ENCODE data around the gene COQ5. TPM values are rescaled to one million over a fixed set of nuclear protein-coding genes. Genes with fewer than 3 reads are reported as not detected.
"Not testable (repeated sequence)": the region's sequence is repeated elsewhere in the genome, so short reads cannot be mapped to it uniquely, and the experiment has no call there.

COQ5 gene
- total RNA-seq, 5 donors from 2014 or later (not counting 1 experiment from before 2014, with no cell fraction given) = 11.3 to 23.4 (median 21.5) TPM

- peaks cover 0 to 7% (median 6%) of the 10 kb centered on the region in 3 donors for H3K4me1 Mint-ChIP-seq
- no peaks in the 10 kb centered on the region for H3K9me3 Mint-ChIP-seq
- no peaks in the 10 kb centered on the region for H3K36me3 Mint-ChIP-seq
- Histone ChIP-seq H3K36me3 (ENCODE audit: control insufficient read depth in 2 of 2, extremely low read depth in 1 of 2, insufficient read depth in 1 of 2, low read length in 1 of 2) (no peaks in the 10 kb centered on the region), H3K4me3 (ENCODE audit: control insufficient read depth in 1 of 2, extremely low read depth in 1 of 2, low read length in 1 of 2) (no peak overlapping the region), H3K9me3 (no peaks in the 10 kb centered on the region), H3K27me3 (replicated peaks in 1 of 2; ENCODE audit: control insufficient read depth in 2 of 2, extremely low read depth in 1 of 2, insufficient read depth in 2 of 2, low read length in 1 of 2) (no peaks in the 10 kb centered on the region), H3K27ac (ENCODE audit: low read length) (no peak overlapping the region), H3K4me1 (ENCODE audit: control insufficient read depth in 1 of 2, extremely low read depth in 1 of 2, insufficient read depth in 2 of 2, low read length in 2 of 2) (peaks cover 4 to 5% of the 10 kb centered on the region in 2 experiments)
- no peak overlapping the region for H3K27ac Mint-ChIP-seq
- H3K4me3 Mint-ChIP-seq = no peak overlapping the region
- ATAC-seq (replicated peaks in 1 of 4) = no peak
- DNase-seq = no peak
- H3K27me3 Mint-ChIP-seq = no peaks in the 10 kb centered on the region
- ChIA-PET POLR2A (no interaction called here), CTCF (no interaction called here)
- no CpG with 5 or more reads among the region's 5 CpGs for WGBS (ENCODE audit: insufficient coverage)
These were observed 38.6 kb downstream of the COQ5 start for GRCh38 chr12:120490325-120490724.

GRCh38 chr12:120489018-120489417, 39.9 kb downstream of the COQ5 start:
- Histone ChIP-seq H3K27me3 (replicated peaks in 1 of 2; ENCODE audit: control insufficient read depth in 2 of 2, extremely low read depth in 1 of 2, insufficient read depth in 2 of 2, low read length in 1 of 2) (no peaks in the 10 kb centered on the region), H3K4me1 (ENCODE audit: control insufficient read depth in 1 of 2, extremely low read depth in 1 of 2, insufficient read depth in 2 of 2, low read length in 2 of 2) (no peaks in the 10 kb centered on the region), H3K4me3 (ENCODE audit: control insufficient read depth in 1 of 2, extremely low read depth in 1 of 2, low read length in 1 of 2) (no peak overlapping the region), H3K9me3 (no peaks in the 10 kb centered on the region), H3K36me3 (ENCODE audit: control insufficient read depth in 2 of 2, extremely low read depth in 1 of 2, insufficient read depth in 1 of 2, low read length in 1 of 2) (no peaks in the 10 kb centered on the region), H3K27ac (ENCODE audit: low read length) (no peak overlapping the region)
- no peaks in the 10 kb centered on the region for H3K9me3 Mint-ChIP-seq
- H3K4me3 Mint-ChIP-seq = no peak overlapping the region
- ChIA-PET CTCF (no interaction called here), POLR2A (no interaction called here)
- H3K27me3 Mint-ChIP-seq = no peaks in the 10 kb centered on the region
- H3K36me3 Mint-ChIP-seq = no peaks in the 10 kb centered on the region
- no peak overlapping the region for H3K27ac Mint-ChIP-seq
- 98% methylated on average over 4 of the region's 4 CpGs for WGBS (ENCODE audit: insufficient coverage)
- no peaks in the 10 kb centered on the region for H3K4me1 Mint-ChIP-seq
- no peak for ATAC-seq (replicated peaks in 1 of 4)
- DNase-seq = no peak

DNA sequence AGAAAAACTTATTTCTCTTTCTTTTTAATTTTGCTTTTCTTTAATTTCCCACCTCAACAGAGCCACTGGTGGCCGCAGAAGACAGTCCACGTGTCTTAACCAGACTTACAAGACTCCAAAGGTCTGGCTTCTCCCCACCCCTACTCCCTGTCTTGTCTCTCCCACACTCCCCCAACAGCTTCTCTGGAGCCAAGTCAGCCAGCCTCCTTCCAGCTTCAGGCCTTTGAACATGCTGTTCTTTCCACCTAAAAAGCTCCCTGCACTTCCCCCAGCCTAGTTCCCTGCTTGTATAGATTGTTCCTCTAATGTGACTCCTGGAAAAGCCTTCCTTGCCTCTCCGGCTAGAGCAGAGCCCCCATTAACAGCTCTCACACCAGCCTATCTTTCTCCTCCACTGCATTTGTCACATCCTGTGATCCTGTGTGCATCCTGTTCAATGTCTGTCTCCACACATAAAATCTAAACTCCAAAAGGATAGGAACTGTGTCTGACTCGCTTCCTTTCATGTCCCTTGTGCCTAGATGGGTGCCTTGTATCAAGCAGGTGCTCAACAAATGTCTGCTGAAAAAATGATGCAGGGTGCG, 40.8 kb downstream of the COQ5 start:
- DNase-seq (no peak), ATAC-seq (replicated peaks in 1 of 4) (no peak)
- H3K36me3 Mint-ChIP-seq = no peaks in the 10 kb centered on the region
- no peaks in the 10 kb centered on the region for H3K27me3 ChIP-seq (replicated peaks in 1 of 2; ENCODE audit: control insufficient read depth in 2 of 2, extremely low read depth in 1 of 2, insufficient read depth in 2 of 2, low read length in 1 of 2)
- no peaks in the 10 kb centered on the region for H3K36me3 ChIP-seq (ENCODE audit: control insufficient read depth in 2 of 2, extremely low read depth in 1 of 2, insufficient read depth in 1 of 2, low read length in 1 of 2)
- no peak overlapping the region for H3K27ac Mint-ChIP-seq
- H3K4me3 Mint-ChIP-seq = no peak overlapping the region
- H3K4me1 ChIP-seq (ENCODE audit: control insufficient read depth in 1 of 2, extremely low read depth in 1 of 2, insufficient read depth in 2 of 2, low read length in 2 of 2) = no peaks in the 10 kb centered on the region
- H3K9me3 Mint-ChIP-seq = no peaks in the 10 kb centered on the region
- no peaks in the 10 kb centered on the region for H3K9me3 ChIP-seq
- H3K4me3 ChIP-seq (ENCODE audit: control insufficient read depth in 1 of 2, extremely low read depth in 1 of 2, low read length in 1 of 2) = no peak overlapping the region
- WGBS (ENCODE audit: insufficient coverage) = 80% methylated on average over 5 of the region's 5 CpGs
- ChIA-PET POLR2A (no interaction called here), CTCF (no interaction called here)
- H3K27me3 Mint-ChIP-seq = no peaks in the 10 kb centered on the region
- H3K4me1 Mint-ChIP-seq = no peaks in the 10 kb centered on the region
- no peak overlapping the region for H3K27ac ChIP-seq (ENCODE audit: low read length)

GRCh38 chr12:120487552-120487951, 41.4 kb downstream of the COQ5 start:
- H3K27me3 ChIP-seq (replicated peaks in 1 of 2; ENCODE audit: control insufficient read depth in 2 of 2, extremely low read depth in 1 of 2, insufficient read depth in 2 of 2, low read length in 1 of 2); H3K4me3 Mint-ChIP-seq; H3K9me3 ChIP-seq; H3K36me3 Mint-ChIP-seq; H3K27ac ChIP-seq (ENCODE audit: low read length); H3K36me3 ChIP-seq (ENCODE audit: control insufficient read depth in 2 of 2, extremely low read depth in 1 of 2, insufficient read depth in 1 of 2, low read length in 1 of 2); H3K4me1 ChIP-seq (ENCODE audit: control insufficient read depth in 1 of 2, extremely low read depth in 1 of 2, insufficient read depth in 2 of 2, low read length in 2 of 2); H3K9me3 Mint-ChIP-seq; ATAC-seq (replicated peaks in 1 of 4); H3K4me3 ChIP-seq (ENCODE audit: control insufficient read depth in 1 of 2, extremely low read depth in 1 of 2, low read length in 1 of 2); H3K27ac Mint-ChIP-seq; H3K4me1 Mint-ChIP-seq; DNase-seq; H3K27me3 Mint-ChIP-seq; POLR2A ChIA-PET: not testable (repeated sequence)
- 97% methylated on average over 3 of the region's 7 CpGs for WGBS (ENCODE audit: insufficient coverage)
- CTCF ChIA-PET = interaction anchor here in 1 of 2 donors (0.7 kb wide), 1 partner anchor 71 kb away, joined by 3 read pairs; no protein-coding TSS in a partner anchor

DNA sequence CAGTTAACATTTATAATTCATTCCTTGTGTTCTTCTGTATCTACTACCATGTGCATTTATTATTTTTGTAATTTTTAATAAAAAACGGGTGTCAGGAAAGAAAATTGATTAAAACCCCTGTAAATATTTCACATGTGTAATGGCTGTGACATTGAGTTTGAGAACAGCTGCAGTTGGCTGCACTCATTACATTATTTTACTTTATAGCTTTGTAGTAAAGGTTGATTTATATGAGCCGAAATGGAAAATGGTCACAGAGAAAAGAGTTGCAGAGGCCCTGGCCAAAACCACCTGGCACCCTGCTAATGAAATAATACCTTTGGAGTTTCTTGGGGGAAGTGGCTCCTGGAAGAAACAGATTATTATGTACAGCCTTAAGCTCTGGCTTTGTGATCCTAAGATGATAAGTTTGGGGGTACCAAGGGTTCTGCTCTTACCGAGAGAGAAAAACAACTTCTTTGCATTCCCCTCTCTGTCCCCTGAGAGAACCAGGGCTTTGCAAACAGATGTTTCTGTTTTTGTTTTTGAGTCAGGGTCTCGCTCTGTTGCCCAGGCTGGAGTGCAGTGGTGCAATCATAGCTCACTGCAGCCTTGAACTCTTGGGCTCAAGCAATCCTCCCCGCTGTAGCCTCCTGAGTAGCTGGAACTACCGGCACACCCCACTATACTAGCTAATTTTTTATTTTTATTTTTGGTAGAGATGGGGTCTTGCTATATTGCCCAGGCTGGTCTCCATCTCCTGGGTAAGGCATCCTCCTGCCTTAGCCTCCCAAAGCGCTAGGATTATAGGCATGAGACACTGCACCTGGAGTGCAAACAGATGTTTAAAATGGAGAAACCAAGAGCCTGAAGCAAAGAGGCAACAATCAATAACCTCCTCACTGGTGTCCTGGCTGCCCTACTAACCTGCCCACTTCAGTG, 42.7 kb downstream of the COQ5 start:
- WGBS (ENCODE audit: insufficient coverage) = 100% methylated on average over 2 of the region's 7 CpGs
- H3K27me3 ChIP-seq (replicated peaks in 1 of 2; ENCODE audit: control insufficient read depth in 2 of 2, extremely low read depth in 1 of 2, insufficient read depth in 2 of 2, low read length in 1 of 2) = no peaks in the 10 kb centered on the region
- H3K4me3 Mint-ChIP-seq = no peak overlapping the region
- ChIA-PET POLR2A (no interaction called here), CTCF (no interaction called here)
- no peak overlapping the region for H3K27ac ChIP-seq (ENCODE audit: low read length)
- H3K4me1 ChIP-seq (ENCODE audit: control insufficient read depth in 1 of 2, extremely low read depth in 1 of 2, insufficient read depth in 2 of 2, low read length in 2 of 2) = peaks cover 0 to 10% of the 10 kb centered on the region in 2 experiments
- peaks cover 0 to 2% of the 10 kb centered on the region in 2 donors for H3K36me3 ChIP-seq (ENCODE audit: control insufficient read depth in 2 of 2, extremely low read depth in 1 of 2, insufficient read depth in 1 of 2, low read length in 1 of 2)
- no peak overlapping the region for H3K27ac Mint-ChIP-seq
- H3K36me3 Mint-ChIP-seq = no peaks in the 10 kb centered on the region
- DNase-seq = no peak
- no peaks in the 10 kb centered on the region for H3K9me3 Mint-ChIP-seq
- H3K9me3 ChIP-seq = no peaks in the 10 kb centered on the region
- no peak overlapping the region for H3K4me3 ChIP-seq (ENCODE audit: control insufficient read depth in 1 of 2, extremely low read depth in 1 of 2, low read length in 1 of 2)
- ATAC-seq (replicated peaks in 1 of 4) = no peak
- peaks cover 0 to 5% (median 1%) of the 10 kb centered on the region in 3 donors for H3K4me1 Mint-ChIP-seq
- H3K27me3 Mint-ChIP-seq = no peaks in the 10 kb centered on the region

DNA sequence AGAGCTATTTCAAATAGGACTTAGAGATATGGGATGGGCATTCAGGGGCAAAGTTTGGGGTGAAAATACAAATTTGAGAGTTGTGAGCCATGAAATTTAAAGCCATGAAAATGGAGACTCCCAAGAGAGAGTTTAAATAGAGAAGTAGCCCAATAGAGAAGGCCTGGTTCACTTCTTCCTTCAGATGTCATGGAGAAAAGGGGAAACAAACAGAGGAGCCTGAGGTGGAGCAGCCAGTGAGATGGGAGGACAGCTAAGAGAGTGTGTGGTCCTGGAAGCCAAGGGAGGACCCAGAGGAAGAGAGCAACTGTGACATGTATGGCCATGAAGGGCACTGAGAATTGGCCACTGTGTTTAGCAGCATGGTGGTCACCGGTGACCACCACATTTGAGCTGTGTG, 45.3 kb downstream of the COQ5 start:
- Histone ChIP-seq H3K27me3 (replicated peaks in 1 of 2; ENCODE audit: control insufficient read depth in 2 of 2, extremely low read depth in 1 of 2, insufficient read depth in 2 of 2, low read length in 1 of 2) (no peaks in the 10 kb centered on the region), H3K9me3 (no peaks in the 10 kb centered on the region), H3K27ac (ENCODE audit: low read length) (no peak overlapping the region), H3K36me3 (ENCODE audit: control insufficient read depth in 2 of 2, extremely low read depth in 1 of 2, insufficient read depth in 1 of 2, low read length in 1 of 2) (peaks cover 0 to 2% of the 10 kb centered on the region in 2 donors), H3K4me1 (ENCODE audit: control insufficient read depth in 1 of 2, extremely low read depth in 1 of 2, insufficient read depth in 2 of 2, low read length in 2 of 2) (peaks cover 0 to 32% of the 10 kb centered on the region in 2 experiments), H3K4me3 (ENCODE audit: control insufficient read depth in 1 of 2, extremely low read depth in 1 of 2, low read length in 1 of 2) (no peak overlapping the region)
- H3K4me3 Mint-ChIP-seq = no peak overlapping the region
- no peak for ATAC-seq (replicated peaks in 1 of 4)
- WGBS (ENCODE audit: insufficient coverage) = 100% methylated on average over 1 of the region's 1 CpG
- H3K36me3 Mint-ChIP-seq = no peaks in the 10 kb centered on the region
- no peaks in the 10 kb centered on the region for H3K27me3 Mint-ChIP-seq
- no peak overlapping the region for H3K27ac Mint-ChIP-seq
- POLR2A ChIA-PET = interaction anchor here in 1 of 2 donors (0.7 kb wide), 1 partner anchor 20 kb away, joined by 5 read pairs; no protein-coding TSS in a partner anchor
- CTCF ChIA-PET = interaction anchor here in 1 of 2 donors (0.6 to 1.1 kb wide), 3 partner anchors 15 to 864 kb away, joined by 3 to 8 read pairs (median 5); partner anchors contain the start of gene SRSF9
- peaks cover 13 to 22% (median 14%) of the 10 kb centered on the region in 3 donors for H3K4me1 Mint-ChIP-seq
- no peaks in the 10 kb centered on the region for H3K9me3 Mint-ChIP-seq
- DNase-seq = no peak
